Hematopoietic multipotent progenitor cell treated with erythropoietin and hydrocortisone succinate and interleukin-3 and kit ligand, for 17 days (in vitro differentiated cells): ENCODE measurements around the gene GABBR2.
"Not testable (repeated sequence)": the region's sequence is repeated elsewhere in the genome, so short reads cannot be mapped to it uniquely, and the experiment has no call there.

ENCODE experiments used
- DNase-seq: peaks from one replicate; pipeline ENCODE4 v3.0.0-alpha.2; 2015; ENCODE audit warnings: low spot score

GABBR2 gene

GRCh38 chr9:98288881-98289280 is 419.9 kb downstream of the GABBR2 start:
- no peak for DNase-seq

- no peak for DNase-seq
These were observed 421.4 kb downstream of the GABBR2 start for GRCh38 chr9:98287384-98287783.

GRCh38 chr9:98285446-98285845 is 423.3 kb downstream of the GABBR2 start:
- DNase-seq: no peak

- no peak for DNase-seq
These were observed 424.0 kb downstream of the GABBR2 start for GRCh38 chr9:98284754-98285153.

- not testable (repeated sequence) for DNase-seq
These were observed 425.6 kb downstream of the GABBR2 start for GRCh38 chr9:98283143-98283542.

GRCh38 chr9:98281281-98281680 is 427.5 kb downstream of the GABBR2 start:
- DNase-seq: no peak

GRCh38 chr9:98280574-98280973 is 428.2 kb downstream of the GABBR2 start:
- DNase-seq: no peak

- no peak for DNase-seq
These were observed 428.6 kb downstream of the GABBR2 start for GRCh38 chr9:98280162-98280561.

- no peak for DNase-seq
These were observed 431.7 kb downstream of the GABBR2 start for GRCh38 chr9:98276907-98277469.

- DNase-seq: no peak
These were observed 433.6 kb downstream of the GABBR2 start for GRCh38 chr9:98275159-98275558.

GRCh38 chr9:98272083-98272482 is 436.7 kb downstream of the GABBR2 start:
- DNase-seq: no peak

GRCh38 chr9:98271479-98271878 is 437.3 kb downstream of the GABBR2 start:
- no peak for DNase-seq

GRCh38 chr9:98270284-98270683 is 438.5 kb downstream of the GABBR2 start:
- DNase-seq: not testable (repeated sequence)

- not testable (repeated sequence) for DNase-seq
These were observed 439.1 kb downstream of the GABBR2 start for GRCh38 chr9:98269652-98270051.

- not testable (repeated sequence) for DNase-seq
These were observed 441.2 kb downstream of the GABBR2 start for GRCh38 chr9:98267556-98267955.

GRCh38 chr9:98264516-98264915 is 444.2 kb downstream of the GABBR2 start:
- DNase-seq: no peak

- DNase-seq: peak; percentile 83
These were observed 445.0 kb downstream of the GABBR2 start for GRCh38 chr9:98263482-98264357.

GRCh38 chr9:98263080-98263479 is 445.7 kb downstream of the GABBR2 start:
- no peak for DNase-seq

- no peak for DNase-seq
These were observed 446.7 kb downstream of the GABBR2 start for GRCh38 chr9:98262056-98262455.

- no peak for DNase-seq
These were observed 448.1 kb downstream of the GABBR2 start for GRCh38 chr9:98260635-98261034.

- DNase-seq: no peak
These were observed 448.9 kb downstream of the GABBR2 start for GRCh38 chr9:98259791-98260190.

- DNase-seq: no peak
These were observed 452.0 kb downstream of the GABBR2 start for GRCh38 chr9:98256756-98257155.

- peak; percentile 97 for DNase-seq
These were observed 453.0 kb downstream of the GABBR2 start, which contains the start of gene TBC1D2 for GRCh38 chr9:98255578-98256296. TBC1D2 (minus strand) TSS chr9:98255649; CDS start chr9:98255541, 108 bp downstream.
